ENCODE data around the gene MUC5B.

The MUC5B gene

DNA sequence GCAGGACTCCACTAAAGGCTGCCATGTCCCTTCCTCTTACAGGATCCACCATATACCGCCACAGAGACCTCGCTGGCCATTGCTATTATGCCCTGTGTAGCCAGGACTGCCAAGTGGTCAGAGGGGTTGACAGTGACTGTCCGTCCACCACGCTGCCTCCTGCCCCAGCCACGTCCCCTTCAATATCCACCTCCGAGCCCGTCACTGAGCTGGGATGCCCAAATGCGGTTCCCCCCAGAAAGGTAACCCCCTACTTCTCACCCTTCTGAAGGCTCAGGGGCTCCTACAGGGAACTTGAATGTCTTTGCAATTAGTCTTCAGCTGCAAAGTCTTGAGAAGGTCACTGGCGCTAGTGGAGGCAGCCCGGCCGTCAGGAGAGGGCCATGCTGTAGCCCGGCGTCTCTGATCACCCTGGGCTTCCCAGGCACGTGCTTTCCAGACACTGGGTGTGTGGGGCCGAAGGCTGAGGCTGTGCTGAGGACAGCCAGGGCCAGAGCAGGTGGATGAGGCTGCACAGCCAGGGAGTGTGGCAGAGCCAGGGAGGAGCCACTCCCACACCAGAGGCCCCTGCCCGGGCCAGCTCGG is 30.0 kb upstream of the MUC5B start:
- DNase-seq (ENCODE audit: low spot score): no peak

DNA sequence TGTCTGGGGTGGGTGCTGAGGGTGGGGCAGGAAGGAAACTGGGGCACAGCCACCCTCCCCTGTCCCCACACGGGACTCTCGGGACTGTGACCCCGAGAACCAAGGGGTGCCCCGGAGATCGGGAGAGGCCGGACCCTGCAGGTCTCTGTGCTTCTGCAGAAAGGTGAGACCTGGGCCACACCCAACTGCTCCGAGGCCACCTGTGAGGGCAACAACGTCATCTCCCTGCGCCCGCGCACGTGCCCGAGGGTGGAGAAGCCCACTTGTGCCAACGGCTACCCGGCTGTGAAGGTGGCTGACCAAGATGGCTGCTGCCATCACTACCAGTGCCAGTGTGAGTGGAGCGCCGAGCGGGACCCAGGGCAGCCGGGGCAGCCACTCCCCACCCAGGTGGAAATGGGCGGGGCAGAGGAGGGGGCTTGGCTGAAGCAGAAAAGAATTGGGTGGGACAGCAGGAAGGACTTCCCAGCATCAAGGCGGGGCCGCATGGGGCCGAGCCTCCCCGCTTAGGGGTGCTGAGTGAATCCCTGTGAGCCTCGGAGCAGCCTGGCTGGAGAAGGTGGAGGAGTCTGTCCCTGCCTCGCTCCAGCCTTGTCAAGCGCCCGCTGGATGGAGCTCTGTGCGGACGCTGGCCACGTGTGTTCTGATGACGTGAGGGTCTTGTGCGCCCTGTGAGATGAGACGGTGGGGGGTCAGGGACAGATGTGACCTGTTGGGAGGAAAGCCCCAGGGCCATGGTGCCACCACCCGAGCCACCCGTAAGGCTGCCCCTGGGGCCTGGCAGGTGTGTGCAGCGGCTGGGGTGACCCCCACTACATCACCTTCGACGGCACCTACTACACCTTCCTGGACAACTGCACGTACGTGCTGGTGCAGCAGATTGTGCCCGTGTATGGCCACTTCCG is 29.3 kb upstream of the MUC5B start:
- no peak for DNase-seq (ENCODE audit: low spot score)

DNA sequence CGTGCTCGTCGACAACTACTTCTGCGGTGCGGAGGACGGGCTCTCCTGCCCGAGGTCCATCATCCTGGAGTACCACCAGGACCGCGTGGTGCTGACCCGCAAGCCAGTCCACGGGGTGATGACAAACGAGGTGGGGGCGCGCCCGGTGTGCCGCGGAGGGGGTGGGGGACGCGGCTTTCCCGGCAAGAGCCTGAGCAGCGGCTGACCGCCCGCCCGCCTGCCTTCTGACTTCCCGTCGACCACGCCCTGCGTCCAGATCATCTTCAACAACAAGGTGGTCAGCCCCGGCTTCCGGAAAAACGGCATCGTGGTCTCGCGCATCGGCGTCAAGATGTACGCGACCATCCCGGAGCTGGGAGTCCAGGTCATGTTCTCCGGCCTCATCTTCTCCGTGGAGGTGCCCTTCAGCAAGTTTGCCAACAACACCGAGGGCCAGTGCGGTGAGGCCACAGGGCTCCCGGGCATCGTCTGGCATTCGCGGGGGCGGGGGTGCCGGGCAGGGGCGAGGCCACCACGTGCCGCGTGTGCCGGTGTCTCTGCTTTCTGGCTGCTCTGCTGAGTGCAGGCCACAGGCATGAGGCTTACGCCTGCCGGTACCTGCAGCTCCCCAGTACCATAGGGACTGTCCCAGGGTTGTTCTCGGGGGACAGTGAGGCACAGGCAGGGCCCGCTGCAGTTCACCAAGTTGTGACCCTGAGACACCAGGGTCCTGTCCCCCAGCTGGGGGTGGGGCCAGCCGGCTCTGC is 28.5 kb upstream of the MUC5B start:
- no peak for DNase-seq (ENCODE audit: low spot score)

DNA sequence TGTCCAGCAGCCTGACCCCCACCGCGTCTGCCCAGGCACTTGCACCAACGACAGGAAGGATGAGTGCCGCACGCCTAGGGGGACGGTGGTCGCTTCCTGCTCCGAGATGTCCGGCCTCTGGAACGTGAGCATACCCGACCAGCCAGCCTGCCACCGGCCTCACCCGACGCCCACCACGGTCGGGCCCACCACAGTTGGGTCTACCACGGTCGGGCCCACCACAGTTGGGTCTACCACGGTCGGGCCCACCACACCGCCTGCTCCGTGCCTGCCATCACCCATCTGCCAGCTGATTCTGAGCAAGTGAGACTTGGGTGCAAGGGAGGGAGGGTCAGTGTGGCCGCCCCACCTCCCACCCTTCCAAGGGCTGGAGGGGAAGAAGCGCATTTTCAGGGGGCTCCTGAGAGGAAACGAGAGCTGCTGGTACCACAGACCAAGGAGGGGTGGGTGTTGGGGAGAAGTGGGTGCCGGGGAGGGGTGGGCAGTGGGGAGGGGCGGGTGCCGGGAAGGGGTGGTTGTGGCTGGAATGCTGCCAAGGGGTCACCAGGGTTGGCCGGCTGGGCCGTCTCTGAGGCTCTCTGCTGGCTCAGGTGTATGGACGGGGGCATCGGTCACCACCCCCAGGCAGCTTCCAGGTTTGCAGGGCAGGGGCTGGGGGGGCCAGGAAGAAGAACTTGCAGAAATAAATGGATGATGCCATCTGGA is 27.7 kb upstream of the MUC5B start:
- DNase-seq (ENCODE audit: low spot score): no peak

DNA sequence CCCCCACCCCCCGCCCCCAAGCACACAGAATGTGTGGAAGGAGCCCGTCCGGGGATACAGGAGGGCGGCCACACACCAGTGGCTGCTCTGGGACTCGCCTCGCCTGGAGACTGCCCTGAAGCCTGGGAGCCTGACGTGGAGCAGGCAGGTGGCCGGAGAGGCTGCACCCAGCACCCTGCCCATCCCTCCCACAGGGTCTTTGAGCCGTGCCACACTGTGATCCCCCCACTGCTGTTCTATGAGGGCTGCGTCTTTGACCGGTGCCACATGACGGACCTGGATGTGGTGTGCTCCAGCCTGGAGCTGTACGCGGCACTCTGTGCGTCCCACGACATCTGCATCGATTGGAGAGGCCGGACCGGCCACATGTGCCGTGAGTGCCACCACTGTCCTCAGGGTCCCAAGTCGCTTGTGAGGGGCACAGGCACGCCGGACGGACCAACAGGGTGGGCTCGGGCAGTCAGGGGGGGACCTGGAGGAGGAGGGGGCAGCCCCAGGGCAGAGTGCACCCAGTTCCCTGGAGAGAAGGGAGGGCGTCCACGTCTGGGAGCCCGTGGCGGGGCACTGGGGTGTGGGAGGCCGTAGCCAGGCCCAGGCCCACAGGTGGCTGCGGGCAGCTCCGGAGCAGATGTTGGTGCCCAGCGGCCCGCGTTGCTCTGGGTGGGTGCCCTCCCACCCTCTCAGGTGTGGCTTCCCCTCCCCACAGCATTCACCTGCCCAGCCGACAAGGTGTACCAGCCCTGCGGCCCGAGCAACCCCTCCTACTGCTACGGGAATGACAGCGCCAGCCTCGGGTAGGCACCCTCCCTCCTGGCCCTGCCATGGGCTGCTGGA is 27.0 kb upstream of the MUC5B start:
- DNase-seq (ENCODE audit: low spot score): no peak

DNA sequence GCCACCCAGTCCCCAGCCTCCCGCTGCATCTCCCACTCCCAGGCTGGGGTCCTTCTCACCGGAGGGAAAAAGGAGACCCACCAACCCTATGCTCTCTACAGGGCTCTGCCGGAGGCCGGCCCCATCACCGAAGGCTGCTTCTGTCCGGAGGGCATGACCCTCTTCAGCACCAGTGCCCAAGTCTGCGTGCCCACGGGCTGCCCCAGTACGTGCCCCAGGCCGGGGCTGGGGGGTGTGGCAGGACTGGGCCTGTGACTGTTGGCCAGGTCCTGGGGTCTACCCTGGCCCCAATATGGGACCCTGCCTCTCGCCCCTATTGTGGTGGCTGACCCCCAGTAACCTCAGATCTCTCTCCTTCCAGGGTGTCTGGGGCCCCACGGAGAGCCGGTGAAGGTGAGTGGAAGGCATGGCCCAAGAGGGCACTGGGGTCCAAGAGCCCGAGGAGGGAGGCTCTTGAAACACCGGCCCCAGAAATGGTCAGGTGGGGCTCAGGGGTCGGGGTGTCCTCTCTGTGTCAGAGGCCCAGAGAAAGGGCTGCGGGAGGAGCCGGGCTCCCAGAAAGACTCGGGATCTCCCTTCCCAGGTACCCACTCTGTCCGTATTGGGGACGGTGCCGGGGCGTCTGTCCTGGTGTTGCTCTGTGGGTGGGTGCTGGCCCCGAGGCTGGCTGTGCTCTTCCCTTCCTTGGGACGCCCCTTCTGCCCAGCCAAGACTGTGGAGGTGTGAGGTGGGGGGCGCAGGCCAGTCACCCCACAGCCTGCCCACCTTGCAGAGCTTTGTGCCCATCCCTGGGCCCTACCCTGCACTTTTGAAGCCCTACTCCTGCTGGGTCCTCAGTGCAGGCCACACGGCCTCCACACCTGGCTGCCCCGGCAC is 26.1 kb upstream of the MUC5B start:
- DNase-seq (ENCODE audit: low spot score): no peak

DNA sequence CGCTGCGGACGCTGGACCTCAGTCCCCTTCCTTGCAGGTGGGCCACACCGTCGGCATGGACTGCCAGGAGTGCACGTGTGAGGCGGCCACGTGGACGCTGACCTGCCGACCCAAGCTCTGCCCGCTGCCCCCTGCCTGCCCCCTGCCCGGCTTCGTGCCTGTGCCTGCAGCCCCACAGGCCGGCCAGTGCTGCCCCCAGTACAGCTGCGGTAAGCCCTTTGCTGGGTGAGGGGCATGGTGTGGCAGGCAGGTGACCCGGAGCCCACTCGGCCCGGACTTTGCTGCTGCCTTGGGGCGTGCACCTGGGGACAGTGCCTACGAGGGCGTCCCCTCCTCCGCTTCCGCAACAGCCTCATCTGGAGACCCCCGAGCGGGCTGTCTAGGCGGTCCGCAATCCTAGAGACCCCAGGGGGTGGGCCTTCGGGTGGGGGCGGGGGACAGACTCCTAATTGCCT is 25.4 kb upstream of the MUC5B start:
- DNase-seq (ENCODE audit: low spot score): no peak

DNA sequence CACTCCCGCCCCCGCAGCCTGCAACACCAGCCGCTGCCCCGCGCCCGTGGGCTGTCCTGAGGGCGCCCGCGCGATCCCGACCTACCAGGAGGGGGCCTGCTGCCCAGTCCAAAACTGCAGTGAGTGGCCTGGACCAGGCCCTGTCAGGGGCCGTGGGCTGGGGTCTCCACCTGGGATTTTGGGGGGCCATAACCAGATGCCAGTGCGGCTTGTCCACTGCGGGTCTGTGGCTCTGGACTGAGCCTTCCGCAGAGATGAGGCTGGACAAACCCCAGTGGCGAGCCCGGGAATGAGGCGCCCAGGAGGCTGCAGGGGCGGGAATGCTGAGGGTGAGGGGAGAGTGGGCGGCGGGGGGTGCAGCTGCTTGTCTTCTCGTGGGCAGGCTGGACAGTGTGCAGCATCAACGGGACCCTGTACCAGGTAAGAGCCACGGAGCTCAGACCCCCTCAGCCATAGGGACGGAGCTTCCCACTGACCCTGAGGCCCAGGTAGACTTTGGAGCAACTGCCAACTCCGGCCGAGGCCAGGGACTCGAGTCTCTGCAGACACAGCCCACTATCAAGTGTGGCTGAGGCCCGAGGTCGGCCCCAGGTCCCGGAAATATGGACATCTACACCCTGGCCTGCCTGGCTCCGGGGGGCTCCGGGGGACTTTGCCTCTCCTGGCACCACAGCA is 24.8 kb upstream of the MUC5B start:
- DNase-seq (ENCODE audit: low spot score): no peak

DNA sequence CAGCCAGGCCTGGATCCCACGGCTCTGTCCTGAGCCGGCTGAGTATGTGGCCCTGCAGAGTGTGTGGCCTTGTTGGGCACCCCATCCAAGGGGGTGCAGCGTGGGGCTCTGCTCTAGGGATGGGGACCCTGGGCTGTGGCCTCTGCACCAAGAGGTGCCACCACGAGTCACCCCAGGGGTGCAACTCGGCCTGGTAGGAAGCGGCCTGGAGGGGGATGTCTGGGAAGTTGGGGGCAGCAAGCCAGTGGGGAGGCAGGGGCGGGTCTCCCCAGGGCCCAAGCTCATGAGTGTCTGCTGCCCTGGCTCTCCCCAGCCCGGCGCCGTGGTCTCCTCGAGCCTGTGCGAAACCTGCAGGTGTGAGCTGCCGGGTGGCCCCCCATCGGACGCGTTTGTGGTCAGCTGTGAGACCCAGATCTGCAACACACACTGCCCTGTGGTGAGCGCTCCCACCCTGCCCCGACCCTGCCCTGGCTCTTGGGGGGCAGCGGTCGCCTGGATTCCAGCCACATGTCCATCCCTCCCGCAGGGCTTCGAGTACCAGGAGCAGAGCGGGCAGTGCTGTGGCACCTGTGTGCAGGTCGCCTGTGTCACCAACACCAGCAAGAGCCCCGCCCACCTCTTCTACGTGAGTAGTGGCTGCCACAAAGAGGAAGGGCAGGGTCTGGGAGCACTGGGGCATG is 24.2 kb upstream of the MUC5B start:
- no peak for DNase-seq (ENCODE audit: low spot score)

DNA sequence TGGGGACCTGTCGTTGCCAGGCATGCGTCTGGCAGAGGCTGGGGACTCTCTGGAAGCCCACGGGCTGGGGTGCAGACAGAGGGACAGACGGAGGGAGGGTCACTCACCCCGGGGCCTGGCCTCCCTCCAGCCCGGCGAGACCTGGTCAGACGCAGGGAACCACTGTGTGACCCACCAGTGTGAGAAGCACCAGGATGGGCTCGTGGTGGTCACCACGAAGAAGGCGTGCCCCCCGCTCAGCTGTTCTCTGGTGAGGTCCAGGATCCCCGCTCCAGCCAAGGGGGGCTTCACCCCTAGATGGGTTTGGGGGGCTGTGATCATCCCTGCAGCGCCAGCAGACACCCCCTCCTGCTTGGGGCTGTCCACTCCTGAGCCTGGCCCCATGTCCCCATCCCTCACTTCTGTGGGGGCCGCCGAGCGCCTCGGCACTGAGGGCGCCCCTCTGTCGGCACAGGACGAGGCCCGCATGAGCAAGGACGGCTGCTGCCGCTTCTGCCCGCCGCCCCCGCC is 23.6 kb upstream of the MUC5B start:
- no peak for DNase-seq (ENCODE audit: low spot score)

DNA sequence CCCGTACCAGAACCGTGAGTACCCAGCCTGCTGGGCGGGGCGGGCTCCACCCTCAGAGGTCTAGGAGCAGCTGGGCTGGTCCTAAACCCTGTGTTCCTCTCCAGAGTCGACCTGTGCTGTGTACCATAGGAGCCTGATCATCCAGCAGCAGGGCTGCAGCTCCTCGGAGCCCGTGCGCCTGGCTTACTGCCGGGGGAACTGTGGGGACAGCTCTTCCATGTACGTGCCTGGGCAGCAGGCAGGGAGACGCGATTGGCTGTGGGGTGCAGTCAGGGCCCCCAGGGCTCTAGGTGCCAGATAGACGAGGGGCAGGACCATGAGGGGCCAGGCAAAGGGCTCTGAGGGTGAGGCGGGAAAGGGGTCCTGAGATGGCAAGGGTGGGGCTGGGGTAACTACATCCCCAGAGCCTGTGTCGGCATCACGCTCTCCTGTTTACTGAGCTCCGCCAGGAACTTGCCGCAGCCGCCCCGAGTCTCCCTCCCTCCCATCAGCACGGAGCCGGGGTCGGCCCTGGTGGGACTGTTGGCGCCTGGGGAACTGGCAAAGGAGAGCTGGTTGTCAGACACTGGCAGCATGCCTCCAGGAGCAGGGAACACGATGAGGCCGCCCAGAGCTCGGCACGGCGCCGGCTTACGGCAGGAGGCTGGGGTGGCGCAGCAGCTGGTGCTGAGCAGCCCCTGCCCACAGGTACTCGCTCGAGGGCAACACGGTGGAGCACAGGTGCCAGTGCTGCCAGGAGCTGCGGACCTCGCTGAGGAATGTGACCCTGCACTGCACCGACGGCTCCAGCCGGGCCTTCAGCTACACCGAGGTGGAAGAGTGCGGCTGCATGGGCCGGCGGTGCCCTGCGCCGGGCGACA is 22.9 kb upstream of the MUC5B start:
- DNase-seq (ENCODE audit: low spot score): no peak

DNA sequence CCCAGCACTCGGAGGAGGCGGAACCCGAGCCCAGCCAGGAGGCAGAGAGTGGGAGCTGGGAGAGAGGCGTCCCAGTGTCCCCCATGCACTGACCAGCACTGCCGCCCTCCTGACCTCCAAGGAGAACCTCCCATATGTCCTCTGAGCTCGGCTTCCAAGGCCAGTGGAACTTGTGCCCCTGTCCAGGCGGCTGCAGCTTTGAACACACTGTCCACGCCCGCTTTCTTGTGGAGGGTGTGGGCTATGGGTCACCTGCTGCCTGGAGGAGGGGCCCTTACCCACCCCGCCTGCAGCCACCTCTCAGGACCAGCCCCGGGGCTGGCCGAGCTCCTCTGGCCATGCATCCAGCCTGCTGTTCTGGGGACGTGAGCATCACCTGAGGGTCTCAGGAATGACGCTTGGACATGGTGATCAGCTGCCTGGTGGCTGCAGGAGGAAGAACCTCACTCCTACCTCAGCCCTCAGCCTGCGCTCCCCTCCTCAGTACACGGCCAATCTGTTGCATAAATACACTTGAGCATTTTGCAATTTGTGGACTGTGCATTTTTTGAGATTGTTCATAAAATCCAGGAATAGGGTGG is 22.2 kb upstream of the MUC5B start:
- DNase-seq (ENCODE audit: low spot score): no peak

DNA sequence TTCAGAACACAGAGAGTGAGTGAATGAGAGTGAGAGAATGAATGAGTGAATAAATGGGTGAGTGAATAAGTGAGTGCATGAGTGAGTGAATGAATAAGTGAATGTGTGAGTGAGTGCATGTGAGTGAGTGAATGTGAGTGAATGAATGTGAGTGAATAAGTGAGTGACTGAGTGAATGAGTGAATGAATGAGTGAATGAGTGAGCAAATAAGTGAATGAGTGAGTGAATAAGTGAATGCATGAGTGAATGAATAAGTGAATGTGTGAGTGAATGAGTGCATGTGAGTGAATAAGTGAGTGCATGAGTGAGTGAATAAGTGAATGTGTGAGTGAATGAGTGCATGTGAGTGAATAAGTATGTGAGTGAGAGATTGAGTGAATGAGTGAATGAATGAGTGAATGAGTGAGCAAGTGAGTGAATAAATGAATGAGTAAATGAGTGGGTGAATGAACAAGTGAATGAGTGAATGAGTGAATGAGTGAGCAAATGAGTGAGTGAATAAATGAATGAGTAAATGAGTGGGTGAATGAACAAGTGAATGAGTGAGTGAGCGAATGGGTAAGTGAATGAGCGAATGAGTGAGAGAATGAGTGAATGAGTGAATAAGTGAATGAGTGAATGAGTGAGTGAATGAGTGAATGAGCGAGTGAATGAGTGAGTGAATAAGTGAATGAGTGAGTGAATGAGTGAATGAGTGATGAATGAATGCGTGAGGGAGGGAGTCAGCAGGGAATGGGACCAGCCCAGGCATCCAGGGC is 21.3 kb upstream of the MUC5B start:
- no peak for DNase-seq (ENCODE audit: low spot score)

DNA sequence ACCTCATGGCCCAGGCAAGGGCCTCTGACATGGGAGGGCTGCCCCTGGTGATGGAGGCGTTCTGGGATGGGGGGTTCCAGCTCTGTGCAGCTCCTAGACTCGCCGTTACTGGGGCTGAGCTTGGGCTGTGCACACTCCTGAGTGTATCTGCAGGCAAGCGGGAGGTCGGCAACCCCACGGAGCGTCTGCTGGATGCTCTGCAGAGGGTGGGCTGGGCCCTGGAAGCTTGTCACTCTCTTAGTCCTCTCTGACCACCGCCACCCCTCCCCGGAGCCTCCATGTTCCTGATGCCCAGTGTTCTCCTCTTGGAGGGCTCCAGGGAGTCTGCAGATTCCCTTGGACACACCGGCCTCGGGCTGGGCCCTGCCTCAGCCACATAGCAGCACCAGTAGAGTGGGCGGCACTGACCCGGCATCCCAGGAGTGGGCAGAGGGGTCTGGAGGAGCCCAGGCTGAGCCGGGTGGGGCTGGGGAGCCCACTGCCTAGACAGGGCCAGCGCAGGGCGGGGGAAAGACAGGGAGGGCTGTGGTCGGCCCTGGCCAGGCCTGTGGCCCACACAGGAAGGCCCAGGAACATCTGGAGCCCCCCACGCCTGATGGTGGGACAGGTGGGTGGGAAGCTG is 20.6 kb upstream of the MUC5B start:
- no peak for DNase-seq (ENCODE audit: low spot score)

DNA sequence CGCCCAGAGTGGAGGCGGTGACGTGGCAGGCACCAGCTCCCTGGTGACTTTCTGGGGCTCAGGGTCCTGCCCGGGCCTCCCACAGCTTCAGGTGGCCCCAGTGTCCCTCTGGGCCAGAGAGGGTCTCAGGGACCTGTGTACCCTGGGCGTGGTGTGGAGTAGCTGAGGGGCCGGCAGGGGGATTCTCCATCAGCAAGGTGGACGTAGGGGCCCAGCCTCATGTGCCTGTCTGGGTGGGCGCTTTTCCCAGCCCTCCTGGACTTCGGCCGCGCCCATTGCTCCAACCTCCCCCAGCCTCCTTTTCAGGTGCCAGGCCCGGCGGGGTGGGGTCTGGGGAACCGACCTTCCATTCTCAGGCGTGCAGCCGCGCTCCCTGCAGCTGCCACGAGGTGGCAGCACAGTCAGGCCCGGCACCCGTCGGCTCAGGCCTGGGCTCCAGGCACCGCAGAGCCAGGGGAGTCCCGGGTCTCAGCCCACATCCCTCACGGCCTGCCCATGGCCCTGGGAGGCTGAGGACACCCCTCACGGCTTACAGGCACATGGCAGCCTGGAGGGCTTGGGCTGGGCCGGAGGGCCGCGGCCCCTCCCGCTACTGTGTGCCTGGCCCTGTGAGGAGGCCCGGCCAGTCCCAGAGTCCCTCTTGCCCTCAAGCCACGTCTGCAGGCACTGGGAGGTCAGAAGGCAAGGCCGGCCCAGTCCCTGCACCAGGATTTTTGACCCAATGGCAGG is 19.9 kb upstream of the MUC5B start:
- DNase-seq (ENCODE audit: low spot score): peak; percentile 28
